GM12878 (cell line): ENCODE results near the gene TMEM168.

Experiments
- EP300 ChIP-seq, 2 experiments: fragments of 150-350 bp in 1 of 2; IDR thresholded peaks; 2 replicates each; pipeline ENCODE4 v1.6.1; 2011 to 2012; ENCODE audit warnings: low read depth in 2 of 2, low read length in 2 of 2, borderline replicate concordance in 1 of 2, improper control_type of control experiment in 1 of 2, inconsistent platforms in 1 of 2; ENCODE audit not compliant: control insufficient read depth in 1 of 2
- GATAD2B ChIP-seq: fragments of 450-650 bp; conservative IDR thresholded peaks from 2 replicates; pipeline ENCODE4 v1.6.1; 2017; ENCODE audit warnings: low read depth, mild to moderate bottlenecking, moderate library complexity
- YY1 ChIP-seq: IDR thresholded peaks from 2 replicates; pipeline ENCODE4 v1.6.1; 2011; ENCODE audit warnings: low read depth, mild to moderate bottlenecking, low read length
- TF ChIP-seq, protein P1 (sequence below): IDR thresholded peaks from 2 replicates; pipeline ENCODE4 v1.6.1; 2011; ENCODE audit warnings: borderline replicate concordance, low read depth, mild to moderate bottlenecking, moderate library complexity, mixed read lengths, low read length; ENCODE audit not compliant: insufficient read depth; ENCODE audit errors: extremely low read length

DNA sequence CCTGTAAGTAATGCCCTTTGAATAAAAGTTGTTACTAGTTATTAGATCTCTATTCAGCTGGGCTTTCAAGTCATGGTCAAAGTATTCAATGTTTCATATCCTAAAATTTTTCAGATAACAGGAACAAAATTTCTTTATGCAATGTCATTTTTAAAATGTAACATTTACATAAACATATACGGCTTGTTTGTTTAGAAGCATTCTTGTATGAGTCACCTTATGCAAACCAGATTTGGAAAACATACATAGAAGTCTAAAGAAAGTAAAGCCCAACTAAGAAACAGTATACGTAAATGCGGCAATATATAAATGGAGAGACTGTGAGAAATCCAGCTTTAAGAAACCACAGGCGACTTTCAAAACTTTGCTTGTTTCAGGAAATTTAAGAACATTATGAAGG, 10.5 kb downstream of the TMEM168 start:
- TF ChIP-seq, protein P1, sequence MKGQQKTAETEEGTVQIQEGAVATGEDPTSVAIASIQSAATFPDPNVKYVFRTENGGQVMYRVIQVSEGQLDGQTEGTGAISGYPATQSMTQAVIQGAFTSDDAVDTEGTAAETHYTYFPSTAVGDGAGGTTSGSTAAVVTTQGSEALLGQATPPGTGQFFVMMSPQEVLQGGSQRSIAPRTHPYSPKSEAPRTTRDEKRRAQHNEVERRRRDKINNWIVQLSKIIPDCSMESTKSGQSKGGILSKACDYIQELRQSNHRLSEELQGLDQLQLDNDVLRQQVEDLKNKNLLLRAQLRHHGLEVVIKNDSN = no peak
- no peak for TF ChIP-seq GATAD2B
- TF ChIP-seq EP300 (IDR thresholded peaks at IDR 0.05; ENCODE audit: borderline replicate concordance in 1 of 2, control insufficient read depth in 1 of 2, low read depth in 2 of 2, low read length in 2 of 2) = no peak
- no peak for TF ChIP-seq YY1
